Measurements from ENCODE around the gene ZMIZ1.

The ZMIZ1 gene

GRCh38 chr10:79321494-79321882 lies 252.7 kb downstream of the ZMIZ1 start:
- TF ChIP-seq CTCF (conservative IDR thresholded peaks at IDR 0.05; ENCODE audit: low read depth, low read length) = no peak
- no peak overlapping the region for H3K27ac ChIP-seq
- peak overlapping the region; percentile 12; the same call in 1 of the 2 replicates for H3K4me2 ChIP-seq
- peaks cover 77% of the 10 kb centered on the region for H3K4me1 ChIP-seq (ENCODE audit: low read depth, poor library complexity, severe bottlenecking)
- H3K36me3 ChIP-seq (ENCODE audit: insufficient read depth) = no peaks in the 10 kb centered on the region
- H2AFZ ChIP-seq (ENCODE audit: low read depth) = no peak overlapping the region
- H4K20me1 ChIP-seq (ENCODE audit: insufficient read depth) = no peaks in the 10 kb centered on the region
- no peak overlapping the region for H3K4me3 ChIP-seq (IDR thresholded peaks at IDR 0.05; ENCODE audit: insufficient read depth, low read depth, low read length)
- H3K27me3 ChIP-seq (ENCODE audit: insufficient read depth, low read depth) = no peaks in the 10 kb centered on the region
- H3K9ac ChIP-seq = no peak overlapping the region
- H3K79me2 ChIP-seq (ENCODE audit: insufficient read depth, low read depth) = no peaks in the 10 kb centered on the region

GRCh38 chr10:79321951-79322350 lies 253.2 kb downstream of the ZMIZ1 start:
- Histone ChIP-seq H3K4me1 (ENCODE audit: low read depth, poor library complexity, severe bottlenecking) (peaks cover 73% of the 10 kb centered on the region), H3K27me3 (ENCODE audit: insufficient read depth, low read depth) (no peaks in the 10 kb centered on the region), H4K20me1 (ENCODE audit: insufficient read depth) (no peaks in the 10 kb centered on the region), H3K9ac (no peak overlapping the region), H3K4me3 (IDR thresholded peaks at IDR 0.05; ENCODE audit: insufficient read depth, low read depth, low read length) (no peak overlapping the region), H3K4me2 (peak overlapping the region; percentile 12; the same call in 1 of the 2 replicates), H3K27ac (no peak overlapping the region; the same call in 1 of the 2 replicates), H2AFZ (ENCODE audit: low read depth) (no peak overlapping the region), H3K79me2 (ENCODE audit: insufficient read depth, low read depth) (no peaks in the 10 kb centered on the region), H3K36me3 (ENCODE audit: insufficient read depth) (no peaks in the 10 kb centered on the region)
- no peak for TF ChIP-seq CTCF (conservative IDR thresholded peaks at IDR 0.05; ENCODE audit: low read depth, low read length)

GRCh38 chr10:79322616-79323543 lies 254.1 kb downstream of the ZMIZ1 start:
- Histone ChIP-seq H3K27ac (peak overlapping the region; percentile 70), H3K4me1 (ENCODE audit: low read depth, poor library complexity, severe bottlenecking) (peaks cover 66% of the 10 kb centered on the region), H3K36me3 (ENCODE audit: insufficient read depth) (no peaks in the 10 kb centered on the region), H3K79me2 (ENCODE audit: insufficient read depth, low read depth) (no peaks in the 10 kb centered on the region), H3K27me3 (ENCODE audit: insufficient read depth, low read depth) (no peaks in the 10 kb centered on the region), H2AFZ (ENCODE audit: low read depth) (peak overlapping the region; percentile 52), H4K20me1 (ENCODE audit: insufficient read depth) (no peaks in the 10 kb centered on the region), H3K9ac (peak overlapping the region; percentile 46; the same call in 1 of the 2 replicates), H3K4me3 (IDR thresholded peaks at IDR 0.05; ENCODE audit: insufficient read depth, low read depth, low read length) (no peak overlapping the region), H3K4me2 (peak overlapping the region; percentile 78)
- no peak for TF ChIP-seq CTCF (conservative IDR thresholded peaks at IDR 0.05; ENCODE audit: low read depth, low read length)

GRCh38 chr10:79323602-79324001 lies 254.8 kb downstream of the ZMIZ1 start:
- H3K4me1 ChIP-seq (ENCODE audit: low read depth, poor library complexity, severe bottlenecking) = peaks cover 59% of the 10 kb centered on the region

More at GRCh38 chr10:79323602-79324001, 254.8 kb downstream of the ZMIZ1 start:
- H2AFZ ChIP-seq (ENCODE audit: low read depth) = peak overlapping the region; percentile 52
- no peaks in the 10 kb centered on the region for H3K36me3 ChIP-seq (ENCODE audit: insufficient read depth)
- H4K20me1 ChIP-seq (ENCODE audit: insufficient read depth) = no peaks in the 10 kb centered on the region
- TF ChIP-seq CTCF (conservative IDR thresholded peaks at IDR 0.05; ENCODE audit: low read depth, low read length) = no peak
- no peak overlapping the region for H3K4me3 ChIP-seq (IDR thresholded peaks at IDR 0.05; ENCODE audit: insufficient read depth, low read depth, low read length)
- H3K27ac ChIP-seq = peak overlapping the region; percentile 70
- H3K9ac ChIP-seq = peak overlapping the region; percentile 46; the same call in 1 of the 2 replicates
- H3K4me2 ChIP-seq = peak overlapping the region; percentile 78
- no peaks in the 10 kb centered on the region for H3K79me2 ChIP-seq (ENCODE audit: insufficient read depth, low read depth)
- no peaks in the 10 kb centered on the region for H3K27me3 ChIP-seq (ENCODE audit: insufficient read depth, low read depth)

Measured in KMS-11 (cell line).